Measurements from ENCODE around the gene ASCL2. TPM values are rescaled to one million over a fixed set of nuclear protein-coding genes. Genes with fewer than 3 reads are reported as not detected.

ASCL2 gene
- total RNA-seq, result 1 to 10 TPM; 2.7 to 3.4 TPM

DNA sequence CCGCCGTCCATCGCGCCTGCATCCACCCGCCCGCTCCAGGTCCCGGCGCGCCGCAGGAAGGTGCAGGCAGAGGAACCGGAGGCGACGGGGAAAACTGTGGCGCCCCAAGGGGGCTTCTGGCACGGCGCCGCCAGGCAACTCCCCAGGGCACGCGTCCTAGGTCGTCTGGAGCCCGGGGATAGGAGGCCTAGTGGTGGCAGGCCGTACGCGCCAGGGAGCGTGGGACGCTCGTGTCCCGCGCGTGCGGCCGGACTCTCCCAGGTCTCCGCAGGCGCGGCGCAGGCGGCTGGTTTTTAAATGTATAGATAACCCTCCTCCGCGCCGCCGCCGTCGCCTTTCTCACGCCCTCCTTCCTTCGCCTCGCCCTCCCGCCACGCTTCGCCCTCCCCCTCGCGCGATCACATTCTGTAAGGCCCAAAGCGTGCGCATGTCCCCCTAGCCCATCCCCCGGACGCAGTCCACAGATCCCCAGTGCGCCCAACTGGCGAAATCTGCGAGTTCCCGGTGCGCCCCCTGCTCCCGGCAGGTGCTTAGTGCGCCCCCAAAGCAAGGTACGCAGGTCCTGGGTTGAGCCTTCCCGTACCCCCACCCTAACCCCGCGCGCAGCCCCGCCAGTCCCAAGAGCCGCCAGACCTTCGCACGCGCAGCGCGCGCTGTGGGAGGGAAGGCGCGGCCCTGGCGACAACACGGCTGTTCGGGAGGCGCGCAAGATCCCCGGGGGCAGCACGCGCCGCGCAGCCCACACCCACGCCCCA lies at the start of gene ASCL2:
Gene ASCL2 (minus strand): TSS at position 267 of the 755 bp plus-strand sequence. CDS start 256 bp downstream, at position 11.
- DNase-seq, result peak; percentile 36
- H3K27ac Mint-ChIP-seq, result no peak within 1 kb of the TSS

GRCh38 chr11:2319791-2320472 lies 49.5 kb upstream of the ASCL2 start:
- TF ChIP-seq, protein P1, sequence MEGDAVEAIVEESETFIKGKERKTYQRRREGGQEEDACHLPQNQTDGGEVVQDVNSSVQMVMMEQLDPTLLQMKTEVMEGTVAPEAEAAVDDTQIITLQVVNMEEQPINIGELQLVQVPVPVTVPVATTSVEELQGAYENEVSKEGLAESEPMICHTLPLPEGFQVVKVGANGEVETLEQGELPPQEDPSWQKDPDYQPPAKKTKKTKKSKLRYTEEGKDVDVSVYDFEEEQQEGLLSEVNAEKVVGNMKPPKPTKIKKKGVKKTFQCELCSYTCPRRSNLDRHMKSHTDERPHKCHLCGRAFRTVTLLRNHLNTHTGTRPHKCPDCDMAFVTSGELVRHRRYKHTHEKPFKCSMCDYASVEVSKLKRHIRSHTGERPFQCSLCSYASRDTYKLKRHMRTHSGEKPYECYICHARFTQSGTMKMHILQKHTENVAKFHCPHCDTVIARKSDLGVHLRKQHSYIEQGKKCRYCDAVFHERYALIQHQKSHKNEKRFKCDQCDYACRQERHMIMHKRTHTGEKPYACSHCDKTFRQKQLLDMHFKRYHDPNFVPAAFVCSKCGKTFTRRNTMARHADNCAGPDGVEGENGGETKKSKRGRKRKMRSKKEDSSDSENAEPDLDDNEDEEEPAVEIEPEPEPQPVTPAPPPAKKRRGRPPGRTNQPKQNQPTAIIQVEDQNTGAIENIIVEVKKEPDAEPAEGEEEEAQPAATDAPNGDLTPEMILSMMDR (IDR thresholded peaks at IDR 0.05), result no peak
- Mint-ChIP-seq H3K27ac (no peak overlapping the region), H3K4me3 (no peak overlapping the region), H3K4me1 (ENCODE audit: low read depth) (peaks cover 7% of the 10 kb centered on the region), H3K27me3 (peaks cover 3% of the 10 kb centered on the region), H3K36me3 (ENCODE audit: low read depth) (no peaks in the 10 kb centered on the region), H3K9me3 (no peaks in the 10 kb centered on the region)
- ATAC-seq, result no peak
- intact Hi-C loops (cut with micrococcal nuclease), result no loop called here
- DNase-seq, result no peak
- POLR2A ChIA-PET, result no interaction called here
- CTCF ChIA-PET, result interaction anchor here (2.3 kb wide), 1 partner anchor 15 kb away, joined by 11 read pairs; no protein-coding TSS in a partner anchor

More for the DNA sequence above, at the start of gene ASCL2:
- H3K36me3 Mint-ChIP-seq (ENCODE audit: low read depth), result no peaks in the 10 kb centered on the region
- intact Hi-C loops (cut with micrococcal nuclease), result no loop called here
- peaks cover 18% of the 10 kb centered on the region for H3K27me3 Mint-ChIP-seq
- no peaks in the 10 kb centered on the region for H3K9me3 Mint-ChIP-seq
- TF ChIP-seq, protein P1 (IDR thresholded peaks at IDR 0.05), result peak; percentile 21
- POLR2A ChIA-PET, result interaction anchor here (1.3 kb wide), 1 partner anchor 31 kb away, joined by 3 read pairs; the partner anchor contains the start of genes C11orf21 and TSPAN32
- no peak for ATAC-seq
- CTCF ChIA-PET, result interaction anchor here (1.0 to 1.3 kb wide), 3 partner anchors 32 to 263 kb away, joined by 3 read pairs; no protein-coding TSS in a partner anchor
- H3K4me3 Mint-ChIP-seq, result peak within 1 kb of the TSS; percentile 61
- peaks cover 27% of the 10 kb centered on the region for H3K4me1 Mint-ChIP-seq (ENCODE audit: low read depth)

DNA sequence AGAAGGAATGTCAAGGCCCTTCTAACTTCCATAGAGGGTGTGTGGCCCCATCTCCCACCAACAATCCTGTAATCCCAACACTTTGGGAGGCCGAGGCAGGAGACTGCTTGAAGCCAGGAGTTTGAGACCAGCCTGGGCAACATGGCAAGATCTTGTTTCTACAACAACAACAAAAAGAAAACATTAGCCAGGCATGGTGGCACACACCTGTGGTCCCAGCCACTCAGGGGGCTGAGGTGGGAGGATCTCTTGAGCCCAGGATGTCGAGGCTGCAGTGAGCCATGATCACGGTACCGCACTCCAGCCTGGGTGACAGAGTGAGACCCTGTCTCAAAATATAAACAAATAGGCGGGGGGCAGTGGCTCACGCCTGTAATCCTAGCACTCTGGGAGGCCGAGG lies 48.3 kb upstream of the ASCL2 start:
- Mint-ChIP-seq H3K36me3 (ENCODE audit: low read depth) (no peaks in the 10 kb centered on the region), H3K4me3 (no peak overlapping the region), H3K27ac (no peak overlapping the region), H3K9me3 (no peaks in the 10 kb centered on the region), H3K27me3 (peaks cover 3% of the 10 kb centered on the region), H3K4me1 (ENCODE audit: low read depth) (peaks cover 10% of the 10 kb centered on the region)
- intact Hi-C loops (cut with micrococcal nuclease), result no loop called here
- CTCF ChIA-PET, result interaction anchor here (2.6 kb wide), 1 partner anchor 13 kb away, joined by 16 read pairs; no protein-coding TSS in a partner anchor
- POLR2A ChIA-PET, result interaction anchor here (1.0 to 1.1 kb wide), 2 partner anchors 11 to 64 kb away, joined by 3 read pairs; no protein-coding TSS in a partner anchor
- TF ChIP-seq, protein P1 (IDR thresholded peaks at IDR 0.05), result no peak
- DNase-seq (no peak), ATAC-seq (no peak)

GRCh38 chr11:2318123-2318522 lies 47.7 kb upstream of the ASCL2 start:
- peaks cover 11% of the 10 kb centered on the region for H3K4me1 Mint-ChIP-seq (ENCODE audit: low read depth)
- H3K4me3 Mint-ChIP-seq, result no peak overlapping the region
- H3K9me3 Mint-ChIP-seq, result no peaks in the 10 kb centered on the region
- no peak for DNase-seq
- H3K27ac Mint-ChIP-seq, result no peak overlapping the region
- CTCF ChIA-PET, result interaction anchor here (1.0 to 2.6 kb wide), 3 partner anchors 12 to 103 kb away, joined by 4 to 16 read pairs (median 5); no protein-coding TSS in a partner anchor
- intact Hi-C loops (cut with micrococcal nuclease), result no loop called here
- POLR2A ChIA-PET, result interaction anchor here (1.0 to 1.1 kb wide), 2 partner anchors 12 to 65 kb away, joined by 3 read pairs; no protein-coding TSS in a partner anchor
- H3K36me3 Mint-ChIP-seq (ENCODE audit: low read depth), result no peaks in the 10 kb centered on the region
- no peak for ATAC-seq
- H3K27me3 Mint-ChIP-seq, result no peaks in the 10 kb centered on the region
- TF ChIP-seq, protein P1 (IDR thresholded peaks at IDR 0.05), result no peak

All from activated CD8-positive, alpha-beta T cell treated with anti-CD3 and anti-CD28 coated beads for 36 hours (primary cell).